Measurements from ENCODE around the gene RCSD1.

The RCSD1 gene

DNA sequence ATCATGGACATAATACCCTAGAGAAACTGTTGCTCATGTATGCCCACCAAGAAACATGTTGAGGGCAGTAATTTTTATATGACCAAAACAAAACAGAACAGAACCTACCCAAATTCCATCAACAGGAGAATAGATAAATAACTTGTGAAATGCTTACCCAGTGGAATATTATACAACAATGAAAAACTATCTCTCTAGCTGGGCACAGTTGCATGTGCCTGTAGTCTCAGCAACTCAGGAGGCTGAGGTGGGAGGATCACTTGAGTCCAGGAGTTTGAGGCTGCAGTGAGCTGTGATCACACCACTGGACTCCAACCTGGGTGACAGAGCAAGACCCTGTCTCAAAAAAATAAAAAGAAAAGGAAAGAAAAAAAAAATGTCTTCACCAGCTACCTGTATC is 37.6 kb upstream of the RCSD1 start:
- TF ChIP-seq, protein P1, sequence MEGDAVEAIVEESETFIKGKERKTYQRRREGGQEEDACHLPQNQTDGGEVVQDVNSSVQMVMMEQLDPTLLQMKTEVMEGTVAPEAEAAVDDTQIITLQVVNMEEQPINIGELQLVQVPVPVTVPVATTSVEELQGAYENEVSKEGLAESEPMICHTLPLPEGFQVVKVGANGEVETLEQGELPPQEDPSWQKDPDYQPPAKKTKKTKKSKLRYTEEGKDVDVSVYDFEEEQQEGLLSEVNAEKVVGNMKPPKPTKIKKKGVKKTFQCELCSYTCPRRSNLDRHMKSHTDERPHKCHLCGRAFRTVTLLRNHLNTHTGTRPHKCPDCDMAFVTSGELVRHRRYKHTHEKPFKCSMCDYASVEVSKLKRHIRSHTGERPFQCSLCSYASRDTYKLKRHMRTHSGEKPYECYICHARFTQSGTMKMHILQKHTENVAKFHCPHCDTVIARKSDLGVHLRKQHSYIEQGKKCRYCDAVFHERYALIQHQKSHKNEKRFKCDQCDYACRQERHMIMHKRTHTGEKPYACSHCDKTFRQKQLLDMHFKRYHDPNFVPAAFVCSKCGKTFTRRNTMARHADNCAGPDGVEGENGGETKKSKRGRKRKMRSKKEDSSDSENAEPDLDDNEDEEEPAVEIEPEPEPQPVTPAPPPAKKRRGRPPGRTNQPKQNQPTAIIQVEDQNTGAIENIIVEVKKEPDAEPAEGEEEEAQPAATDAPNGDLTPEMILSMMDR (IDR thresholded peaks at IDR 0.05; ENCODE audit: low read length, missing control alignments) = no peak
- no peak for DNase-seq (ENCODE audit: low read depth)
- no peak overlapping the region for H3K4me3 ChIP-seq (replicated peaks; ENCODE audit: low read depth, low read length)

DNA sequence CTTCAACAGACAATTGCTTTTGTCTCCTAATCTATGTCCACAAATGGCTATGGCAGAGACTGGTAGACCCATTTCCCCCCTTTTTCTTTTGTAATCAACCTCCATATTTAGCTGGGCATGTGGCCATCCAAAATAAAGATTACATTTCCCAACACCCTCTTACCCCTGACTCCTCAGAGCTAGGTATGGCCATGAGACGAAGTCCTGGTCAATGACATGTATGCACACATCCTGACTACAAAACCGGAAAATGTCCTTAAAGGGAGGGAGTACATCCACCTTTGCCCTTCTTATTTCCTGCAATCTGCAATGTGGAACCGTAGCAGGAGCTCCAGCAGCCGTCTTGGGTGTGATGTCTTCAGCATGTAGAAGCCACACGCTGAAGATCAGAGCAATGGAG is 36.2 kb upstream of the RCSD1 start:
- no peak for DNase-seq (ENCODE audit: low read depth)
- H3K4me3 ChIP-seq (replicated peaks; ENCODE audit: low read depth, low read length) = no peak overlapping the region
- TF ChIP-seq, protein P1 (IDR thresholded peaks at IDR 0.05; ENCODE audit: low read length, missing control alignments) = no peak

DNA sequence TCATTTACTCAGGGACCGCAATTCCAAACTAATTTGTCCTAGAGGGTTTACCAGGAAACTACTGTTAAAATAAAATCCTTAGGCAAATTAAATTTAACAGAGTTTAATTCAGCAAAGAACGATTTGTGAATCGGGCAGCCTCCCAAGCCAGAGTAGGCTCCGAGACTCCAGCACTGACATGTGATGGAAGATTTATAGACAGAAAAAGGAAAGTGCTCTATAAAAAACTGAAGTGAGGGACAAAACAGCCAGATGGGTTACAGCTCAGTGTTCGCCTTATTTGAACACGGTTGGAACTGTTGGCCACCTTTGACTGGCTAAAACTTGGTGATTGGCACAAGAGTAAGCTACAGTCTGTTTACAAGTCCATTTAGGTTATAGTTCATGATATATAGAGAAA is 35.2 kb upstream of the RCSD1 start:
- TF ChIP-seq, protein P1 (IDR thresholded peaks at IDR 0.05; ENCODE audit: low read length, missing control alignments) = no peak
- no peak for DNase-seq (ENCODE audit: low read depth)
- H3K4me3 ChIP-seq (replicated peaks; ENCODE audit: low read depth, low read length) = no peak overlapping the region

DNA sequence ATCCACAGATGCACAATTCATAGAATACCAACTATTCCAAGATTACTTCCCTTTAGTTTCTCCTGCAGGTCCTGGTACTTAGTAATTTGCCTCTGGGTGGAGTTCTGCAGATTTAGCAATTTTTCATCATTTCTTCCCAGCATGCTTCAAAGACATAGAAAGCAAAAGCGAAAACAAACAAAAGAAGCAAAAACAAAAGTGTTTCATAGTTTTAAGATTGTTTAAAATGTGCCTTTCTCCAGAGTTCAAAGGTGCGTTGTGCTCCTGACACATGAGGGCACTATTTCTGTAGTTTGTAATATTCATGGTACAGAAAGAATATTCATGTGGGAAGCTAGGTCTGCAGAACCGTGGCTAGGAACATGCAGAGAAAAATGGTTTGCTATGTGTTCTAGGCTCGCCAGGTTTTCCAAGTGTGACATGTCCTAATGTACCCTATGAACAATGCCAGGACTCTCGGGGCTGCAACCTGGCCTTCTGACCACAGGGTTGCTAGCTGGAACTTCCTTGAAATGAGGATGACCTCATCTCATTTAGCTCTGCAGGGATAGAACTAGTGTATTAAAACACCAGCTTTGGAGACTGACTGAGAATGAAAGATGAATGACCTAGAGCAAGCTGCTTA is 30.0 kb upstream of the RCSD1 start:
- DNase-seq (ENCODE audit: low read depth) = peak; percentile 86
- H3K4me3 ChIP-seq (replicated peaks; ENCODE audit: low read depth, low read length) = no peak overlapping the region
- TF ChIP-seq, protein P1 (IDR thresholded peaks at IDR 0.05; ENCODE audit: low read length, missing control alignments) = peak; percentile 58

DNA sequence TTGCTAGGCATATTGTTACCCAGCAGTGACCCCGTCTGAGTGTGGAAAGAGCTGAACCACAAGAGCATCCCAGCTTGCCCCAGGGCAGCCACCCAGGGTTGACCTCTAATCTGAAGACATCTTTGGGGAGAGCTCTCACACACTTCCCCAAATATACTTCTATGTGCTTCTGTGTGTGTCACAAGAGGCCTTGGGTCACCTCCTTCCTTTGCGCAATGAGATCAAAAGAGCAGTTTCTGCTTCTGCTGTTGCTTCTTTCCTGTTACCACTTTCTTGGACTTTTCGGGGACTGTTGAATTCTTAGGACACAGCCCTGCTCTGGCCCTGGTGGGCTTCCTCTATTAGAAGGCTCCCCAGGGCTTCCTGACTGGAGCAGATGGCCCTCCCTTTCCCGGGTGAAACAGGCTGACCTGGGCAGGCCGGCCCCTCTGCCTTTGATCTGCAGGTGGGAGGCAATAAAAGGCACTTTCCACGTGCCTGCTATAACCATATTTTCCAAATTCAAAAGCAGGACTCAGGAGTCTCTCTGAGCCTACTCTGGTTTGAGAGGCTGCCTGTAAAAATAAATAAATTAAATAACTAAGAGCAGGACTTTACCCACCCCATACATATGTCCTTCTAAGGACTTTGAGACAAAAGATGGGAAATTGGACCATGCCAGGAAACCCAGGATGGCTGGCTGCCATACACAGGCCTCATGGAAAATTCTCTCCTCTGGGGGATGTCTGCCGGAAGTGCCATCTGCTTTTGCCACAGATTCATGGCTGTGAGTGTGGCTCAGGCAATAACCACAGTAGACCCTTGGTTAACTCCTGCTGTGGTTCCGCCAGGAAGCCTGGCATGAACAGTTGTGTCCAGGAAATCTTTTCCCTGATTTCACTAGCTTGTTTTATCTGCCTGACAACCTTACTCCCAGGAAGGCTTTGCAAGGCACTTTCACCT is 28.3 kb upstream of the RCSD1 start:
- H3K4me3 ChIP-seq (replicated peaks; ENCODE audit: low read depth, low read length) = no peak overlapping the region
- TF ChIP-seq, protein P1 (IDR thresholded peaks at IDR 0.05; ENCODE audit: low read length, missing control alignments) = no peak
- no peak for DNase-seq (ENCODE audit: low read depth)

DNA sequence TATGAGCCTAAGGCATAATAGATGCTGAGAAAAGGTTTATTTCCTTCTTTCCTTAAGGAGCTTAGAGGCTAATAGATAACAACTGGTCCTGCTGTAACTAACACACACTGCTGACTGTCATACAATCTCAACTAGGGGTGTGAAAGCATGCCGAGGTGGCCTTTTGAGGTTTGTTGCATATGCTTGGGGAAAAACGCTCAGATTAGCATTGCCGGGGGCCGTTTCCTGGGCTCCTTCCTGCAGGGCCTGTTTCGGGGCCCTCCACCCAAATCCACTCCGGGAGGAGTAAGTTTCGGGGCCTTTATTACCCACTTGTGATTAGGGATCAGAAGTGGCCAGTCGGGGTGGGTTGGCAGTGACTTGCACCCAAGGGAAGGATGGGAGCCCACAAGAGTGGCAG is 27.2 kb upstream of the RCSD1 start:
- no peak overlapping the region for H3K4me3 ChIP-seq (replicated peaks; ENCODE audit: low read depth, low read length)
- no peak for DNase-seq (ENCODE audit: low read depth)
- TF ChIP-seq, protein P1 (IDR thresholded peaks at IDR 0.05; ENCODE audit: low read length, missing control alignments) = no peak
